Measurements from ENCODE around the gene ARID4B. TPM values are rescaled to one million over a fixed set of nuclear protein-coding genes. Genes with fewer than 3 reads are reported as not detected.
A peak's percentile ranks its signal among the peaks of the same experiment; 100 is the strongest.

ARID4B gene
- total and polyA plus RNA-seq, 2 of the 13 experiments (the other 11 are each of a cell fraction or from before 2014, with no cell fraction given), result 9.7 to 24.6 TPM

GRCh38 chr1:235128456-235129328 is 199.3 kb downstream of the ARID4B start, which contains the start of gene TOMM20 (continued):
- peak; percentile 62 for TF ChIP-seq PAXIP1 (CRISPR knock-in tag; conservative IDR thresholded peaks at IDR 0.05)
- TF ChIP-seq DR1 (CRISPR knock-in tag; IDR thresholded peaks at IDR 0.05), result peak; percentile 92
- no peak for TF ChIP-seq ATF6 (CRISPR knock-in tag; conservative IDR thresholded peaks at IDR 0.05)
- TF ChIP-seq PAF1 (CRISPR knock-in tag; IDR thresholded peaks at IDR 0.05), result 0 out of 2 replicates have a peak, but pooled peaks have one; percentile 39
- TF ChIP-seq ZNF776 (CRISPR knock-in tag; IDR thresholded peaks at IDR 0.05), result peak; percentile 62; the same call in 1 of the 2 replicates
- no peak; the same call in 1 of the 2 replicates for TF ChIP-seq ZSCAN9 (CRISPR knock-in tag; IDR thresholded peaks at IDR 0.05; ENCODE audit: borderline replicate concordance)
- no peak for TF ChIP-seq E2F5 (CRISPR knock-in tag; conservative IDR thresholded peaks at IDR 0.05)
- peak; percentile 90 for TF ChIP-seq ZBTB20 (CRISPR knock-in tag; IDR thresholded peaks at IDR 0.05; ENCODE audit: borderline replicate concordance, low read depth)
- TF ChIP-seq ETV5 (CRISPR knock-in tag; IDR thresholded peaks at IDR 0.05; ENCODE audit: borderline replicate concordance), result peak; percentile 91
- TF ChIP-seq AFF4 (CRISPR knock-in tag; IDR thresholded peaks at IDR 0.05), result peak; percentile 39
- TF ChIP-seq ZNF704 (CRISPR knock-in tag; IDR thresholded peaks at IDR 0.05; ENCODE audit: borderline replicate concordance), result 0 out of 2 replicates have a peak, but pooled peaks have one; percentile 86
- peak; percentile 100 for TF ChIP-seq ZNF362 (CRISPR knock-in tag; IDR thresholded peaks at IDR 0.05; ENCODE audit: borderline replicate concordance)
- TF ChIP-seq NCOR1 (IDR thresholded peaks at IDR 0.05; ENCODE audit: borderline replicate concordance, low read length), result peak; percentile 19; the same call in 1 of the 2 replicates
- TF ChIP-seq PTBP1 (IDR thresholded peaks at IDR 0.05; ENCODE audit: low read depth, low read length, poor library complexity, severe bottlenecking), result no peak

Data from HepG2 (cell line).